ENCODE data around the gene MRTFA. TPM values are rescaled to one million over a fixed set of nuclear protein-coding genes. Genes with fewer than 3 reads are reported as not detected.
"Not testable (repeated sequence)": the region's sequence is repeated elsewhere in the genome, so short reads cannot be mapped to it uniquely, and the experiment has no call there.

The MRTFA gene
- total RNA-seq, 1 donor from 2014 or later, result 19.2 TPM

DNA sequence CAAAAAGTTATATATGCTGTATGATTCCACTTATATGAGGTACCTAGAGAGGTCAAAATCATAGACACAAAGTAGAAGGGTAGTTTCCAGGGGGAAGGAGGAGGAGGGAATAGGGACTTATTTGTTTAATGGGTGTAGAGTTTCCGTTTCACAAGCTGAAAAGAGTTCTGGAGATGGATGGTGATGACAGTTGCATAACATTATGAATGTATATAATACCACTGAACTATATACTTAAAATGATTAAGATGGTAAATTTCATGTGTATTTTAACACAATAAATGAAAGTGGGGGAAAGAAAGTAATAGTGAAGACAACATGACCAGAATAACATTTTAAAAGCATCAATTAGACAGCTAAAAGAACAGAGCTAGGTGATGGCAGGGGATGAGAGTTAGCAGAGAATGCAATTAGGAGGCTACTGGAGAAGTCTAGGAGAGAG lies 51.2 kb downstream of the MRTFA start:
- intact Hi-C loops (cut with micrococcal nuclease), result no loop called here
- TF ChIP-seq, protein P1, sequence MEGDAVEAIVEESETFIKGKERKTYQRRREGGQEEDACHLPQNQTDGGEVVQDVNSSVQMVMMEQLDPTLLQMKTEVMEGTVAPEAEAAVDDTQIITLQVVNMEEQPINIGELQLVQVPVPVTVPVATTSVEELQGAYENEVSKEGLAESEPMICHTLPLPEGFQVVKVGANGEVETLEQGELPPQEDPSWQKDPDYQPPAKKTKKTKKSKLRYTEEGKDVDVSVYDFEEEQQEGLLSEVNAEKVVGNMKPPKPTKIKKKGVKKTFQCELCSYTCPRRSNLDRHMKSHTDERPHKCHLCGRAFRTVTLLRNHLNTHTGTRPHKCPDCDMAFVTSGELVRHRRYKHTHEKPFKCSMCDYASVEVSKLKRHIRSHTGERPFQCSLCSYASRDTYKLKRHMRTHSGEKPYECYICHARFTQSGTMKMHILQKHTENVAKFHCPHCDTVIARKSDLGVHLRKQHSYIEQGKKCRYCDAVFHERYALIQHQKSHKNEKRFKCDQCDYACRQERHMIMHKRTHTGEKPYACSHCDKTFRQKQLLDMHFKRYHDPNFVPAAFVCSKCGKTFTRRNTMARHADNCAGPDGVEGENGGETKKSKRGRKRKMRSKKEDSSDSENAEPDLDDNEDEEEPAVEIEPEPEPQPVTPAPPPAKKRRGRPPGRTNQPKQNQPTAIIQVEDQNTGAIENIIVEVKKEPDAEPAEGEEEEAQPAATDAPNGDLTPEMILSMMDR (IDR thresholded peaks at IDR 0.05; ENCODE audit: borderline replicate concordance), result no peak
- no peak overlapping the region for H3K27ac ChIP-seq (replicated peaks)

DNA sequence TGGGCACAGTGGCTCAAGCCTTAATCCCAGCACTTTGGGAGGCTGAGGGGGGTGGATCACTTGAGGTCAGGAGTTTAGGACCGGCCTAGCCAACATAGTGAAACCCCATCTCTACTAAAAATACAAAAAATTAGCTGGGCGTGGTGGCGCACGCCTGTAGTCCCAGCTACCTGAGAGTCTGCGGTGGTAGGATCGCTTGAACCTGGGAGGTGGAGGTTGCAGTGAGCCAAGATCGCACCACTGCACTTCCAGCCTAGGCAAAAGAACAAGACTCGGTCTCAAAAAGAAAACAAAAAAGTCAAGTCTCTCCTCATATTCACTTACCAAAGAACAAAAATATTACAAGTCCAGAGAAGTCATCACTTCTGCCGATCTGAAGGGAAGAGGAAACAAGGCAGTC lies 51.8 kb downstream of the MRTFA start:
- H3K4me3 ChIP-seq; H3K9me3 ChIP-seq (replicated peaks); DNase-seq; H3K27me3 ChIP-seq (ENCODE audit: low read depth); intact Hi-C loops (cut with micrococcal nuclease); H3K36me3 ChIP-seq; H3K27ac ChIP-seq (replicated peaks): not testable (repeated sequence)
- H3K4me1 ChIP-seq, result peaks cover 33% of the 10 kb centered on the region

More for the DNA sequence above, 51.2 kb downstream of the MRTFA start:
- no peaks in the 10 kb centered on the region for H3K9me3 ChIP-seq (replicated peaks)
- H3K4me3 ChIP-seq, result no peak overlapping the region
- H3K4me1 ChIP-seq, result peaks cover 33% of the 10 kb centered on the region
- no peaks in the 10 kb centered on the region for H3K27me3 ChIP-seq (ENCODE audit: low read depth)
- no peak for DNase-seq
- peaks cover 14% of the 10 kb centered on the region for H3K36me3 ChIP-seq

GRCh38 chr22:40583053-40583741 lies 53.3 kb downstream of the MRTFA start:
- Histone ChIP-seq H3K4me1 (peaks cover 33% of the 10 kb centered on the region), H3K9me3 (replicated peaks) (no peaks in the 10 kb centered on the region), H3K36me3 (peaks cover 8% of the 10 kb centered on the region), H3K27ac (replicated peaks) (no peak overlapping the region), H3K4me3 (no peak overlapping the region), H3K27me3 (ENCODE audit: low read depth) (no peaks in the 10 kb centered on the region)
- intact Hi-C loops (cut with micrococcal nuclease), result no loop called here
- no peak for DNase-seq
- TF ChIP-seq, protein P1 (IDR thresholded peaks at IDR 0.05; ENCODE audit: borderline replicate concordance), result no peak

DNA sequence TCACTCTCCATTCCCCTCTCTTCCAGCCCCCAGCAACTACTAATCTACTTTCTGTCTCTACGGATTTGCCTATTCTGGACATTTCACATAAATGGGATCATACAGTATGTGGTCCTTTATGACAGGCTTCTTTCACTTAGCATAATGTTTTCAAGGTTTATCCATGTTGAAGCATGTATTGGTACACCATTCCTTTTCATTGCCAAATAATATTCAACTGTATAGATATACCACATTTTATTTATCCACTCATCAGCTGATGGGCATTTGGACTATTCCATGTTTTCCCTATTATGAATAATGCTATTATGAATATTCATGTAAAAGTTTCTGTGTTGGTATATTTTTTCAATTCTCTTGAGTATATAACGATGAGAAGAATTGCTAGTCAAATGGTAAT lies 54.5 kb downstream of the MRTFA start:
- TF ChIP-seq, protein P1 (IDR thresholded peaks at IDR 0.05; ENCODE audit: borderline replicate concordance), result no peak
- intact Hi-C loops (cut with micrococcal nuclease), result no loop called here
- DNase-seq, result no peak
- no peaks in the 10 kb centered on the region for H3K27me3 ChIP-seq (ENCODE audit: low read depth)
- H3K4me3 ChIP-seq, result no peak overlapping the region
- peaks cover 8% of the 10 kb centered on the region for H3K36me3 ChIP-seq
- no peaks in the 10 kb centered on the region for H3K9me3 ChIP-seq (replicated peaks)
- H3K4me1 ChIP-seq, result peaks cover 25% of the 10 kb centered on the region
- no peak overlapping the region for H3K27ac ChIP-seq (replicated peaks)

DNA sequence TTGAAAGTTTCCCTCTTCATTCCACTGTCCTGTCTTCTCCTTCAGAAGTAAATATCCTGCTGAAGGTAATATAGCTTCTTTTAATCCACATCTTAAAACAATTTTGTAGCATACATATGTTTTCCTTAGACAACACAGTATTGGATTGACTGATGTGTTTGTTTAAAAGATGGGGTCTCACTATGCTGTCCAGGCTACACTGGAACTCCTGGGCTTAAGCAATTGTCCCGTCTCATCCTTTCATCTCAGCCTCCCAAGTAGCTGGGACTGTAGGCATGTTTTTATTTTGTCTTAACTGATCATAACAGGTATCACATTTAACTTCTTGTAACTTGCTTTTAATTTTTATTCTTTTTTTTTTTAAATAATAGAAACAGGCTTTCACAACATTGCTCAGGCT lies 55.9 kb downstream of the MRTFA start:
- Histone ChIP-seq H3K27me3 (ENCODE audit: low read depth) (no peaks in the 10 kb centered on the region), H3K36me3 (peaks cover 8% of the 10 kb centered on the region), H3K4me1 (peaks cover 12% of the 10 kb centered on the region), H3K27ac (replicated peaks) (no peak overlapping the region), H3K9me3 (replicated peaks) (no peaks in the 10 kb centered on the region), H3K4me3 (no peak overlapping the region)
- intact Hi-C loops (cut with micrococcal nuclease), result no loop called here
- no peak for DNase-seq
- TF ChIP-seq, protein P1 (IDR thresholded peaks at IDR 0.05; ENCODE audit: borderline replicate concordance), result no peak

DNA sequence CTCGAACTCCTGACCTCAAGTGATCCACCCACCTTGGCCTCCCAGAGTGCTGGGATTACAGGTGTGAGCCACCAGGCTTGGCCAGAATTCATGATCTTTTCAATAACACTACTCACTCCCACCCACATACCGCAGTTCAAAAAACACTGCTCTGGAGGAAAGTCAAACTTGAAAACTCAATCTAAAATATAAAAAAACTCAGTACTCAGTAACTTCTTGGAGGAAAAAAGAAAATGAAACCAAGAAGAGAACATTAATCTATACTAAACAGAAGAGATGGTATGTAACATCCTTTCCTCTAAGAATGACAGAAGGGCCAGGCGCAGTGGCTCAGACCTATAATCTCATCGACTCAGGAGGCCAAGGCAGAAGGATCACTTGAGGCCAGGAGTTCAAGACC lies 58.3 kb downstream of the MRTFA start:
- Histone ChIP-seq H3K36me3 (no peaks in the 10 kb centered on the region), H3K9me3 (replicated peaks) (no peaks in the 10 kb centered on the region), H3K27me3 (ENCODE audit: low read depth) (no peaks in the 10 kb centered on the region), H3K4me1 (peaks cover 21% of the 10 kb centered on the region), H3K4me3 (no peak overlapping the region), H3K27ac (replicated peaks) (no peak overlapping the region)
- intact Hi-C loops (cut with micrococcal nuclease), result no loop called here
- TF ChIP-seq, protein P1 (IDR thresholded peaks at IDR 0.05; ENCODE audit: borderline replicate concordance), result no peak
- no peak for DNase-seq

All from left ventricle myocardium inferior (tissue), 1 donor.